HG03571 (cell line): Measurements from ENCODE around the gene CAMK2B.

Source experiments
- ATAC-seq: cut with Tn5 transposase; IDR thresholded peaks from one replicate; pipeline ENCODE4 v1.9.1; 2021; ENCODE audit not compliant: unreplicated experiment

Gene CAMK2B

DNA sequence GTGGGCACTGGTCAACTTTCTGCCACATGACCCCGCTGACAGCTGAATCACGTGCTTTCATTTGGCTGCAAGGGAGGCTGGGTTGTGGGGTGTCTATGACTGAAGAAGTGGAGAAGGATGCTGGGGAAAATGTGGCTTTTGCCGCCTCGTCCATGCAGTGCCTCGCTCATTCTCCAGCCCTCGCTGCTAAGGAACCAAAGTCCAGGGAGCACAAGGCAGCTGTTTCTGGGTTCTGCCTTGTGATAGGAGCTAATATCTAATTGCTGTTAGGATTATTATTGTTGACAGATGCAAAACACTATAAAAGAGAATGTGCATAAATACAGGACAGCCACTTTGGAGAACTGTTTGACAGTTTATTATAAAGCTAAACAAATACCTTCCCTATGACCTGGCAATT lies 4.9 kb upstream of the CAMK2B start:
- ATAC-seq: no peak

GRCh38 chr7:44329888-44330287 lies 4.5 kb upstream of the CAMK2B start:
- no peak for ATAC-seq

- no peak for ATAC-seq
Observed at GRCh38 chr7:44329081-44329480, 3.7 kb upstream of the CAMK2B start.

DNA sequence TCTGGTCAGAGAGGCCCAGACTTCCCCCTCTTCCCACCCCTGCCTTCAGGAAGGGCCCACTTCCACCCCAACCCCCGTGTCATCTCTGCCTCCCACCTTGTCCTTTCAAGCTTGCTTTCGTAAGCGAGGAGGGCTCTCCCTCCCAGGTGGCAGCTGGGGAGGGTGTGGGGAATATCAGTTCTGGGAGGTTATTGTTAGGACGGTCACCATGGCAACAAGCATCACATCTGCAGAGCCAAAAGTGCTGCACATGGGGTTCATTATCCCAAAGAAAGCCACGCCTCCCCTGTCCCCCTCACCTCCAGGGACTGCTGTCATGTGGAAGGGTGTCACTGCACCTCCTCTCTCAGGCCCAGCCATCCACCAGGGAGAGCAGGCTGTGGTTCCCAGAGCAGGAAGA lies 2.6 kb upstream of the CAMK2B start:
- no peak for ATAC-seq

- no peak for ATAC-seq
Observed at GRCh38 chr7:44326261-44327125, 1.1 kb upstream of the CAMK2B start.

DNA sequence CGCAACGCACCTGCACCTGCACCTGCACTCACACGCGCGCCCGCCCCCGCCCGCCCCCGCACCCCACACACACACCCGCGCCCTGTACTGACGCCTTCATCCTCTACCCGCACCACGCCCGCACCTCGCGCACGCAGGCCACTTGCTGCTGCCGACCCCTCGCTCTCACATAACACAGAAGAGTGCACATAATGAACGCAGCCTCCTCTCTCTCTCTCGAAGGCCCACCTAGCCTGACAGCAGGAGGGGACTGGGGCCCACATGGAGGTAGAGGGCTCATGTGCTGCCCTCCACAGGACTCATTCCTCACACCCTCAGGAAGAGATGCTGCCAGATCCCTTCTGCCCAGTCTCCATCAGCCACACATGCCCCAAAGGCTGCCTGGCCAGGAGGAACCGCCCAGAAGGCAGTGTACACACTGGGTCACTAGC lies 432 bp upstream of the CAMK2B start:
- no peak for ATAC-seq

- ATAC-seq: no peak
Observed at GRCh38 chr7:44324481-44325200, 753 bp downstream of the CAMK2B start.

- ATAC-seq: no peak
Observed at GRCh38 chr7:44324204-44324480, 1.3 kb downstream of the CAMK2B start.

- ATAC-seq: no peak
Observed at GRCh38 chr7:44323381-44324203, 1.8 kb downstream of the CAMK2B start.

GRCh38 chr7:44322631-44323363 lies 2.6 kb downstream of the CAMK2B start:
- ATAC-seq: no peak

GRCh38 chr7:44321796-44322195 lies 3.6 kb downstream of the CAMK2B start:
- ATAC-seq: no peak

GRCh38 chr7:44320794-44321371 lies 4.5 kb downstream of the CAMK2B start:
- ATAC-seq: no peak

- ATAC-seq: no peak
Observed at GRCh38 chr7:44320141-44320540, 5.3 kb downstream of the CAMK2B start.

GRCh38 chr7:44318332-44318731 lies 7.1 kb downstream of the CAMK2B start:
- no peak for ATAC-seq

- no peak for ATAC-seq
Observed at GRCh38 chr7:44315301-44315903, 10.0 kb downstream of the CAMK2B start.

DNA sequence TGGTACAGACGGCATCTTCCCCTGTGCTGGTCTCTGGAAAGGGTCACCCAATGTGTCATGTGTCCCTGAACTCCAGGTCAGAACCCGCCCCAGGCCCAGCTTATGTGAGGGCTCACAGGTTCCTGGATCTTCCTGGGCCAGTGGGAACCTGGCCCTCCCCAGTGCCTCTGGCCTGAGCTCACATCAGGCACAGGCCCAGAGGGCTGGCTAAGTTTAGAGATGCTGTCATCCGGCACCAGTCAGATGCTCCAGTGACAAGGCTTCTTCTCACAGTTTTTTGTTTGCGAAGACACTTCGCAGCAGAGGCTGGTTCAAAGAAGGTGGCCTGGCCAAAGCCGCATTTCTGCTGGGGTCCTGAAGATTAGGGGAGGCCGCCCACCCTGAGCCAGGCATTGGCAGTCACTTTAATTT lies 11.8 kb downstream of the CAMK2B start:
- no peak for ATAC-seq

- ATAC-seq: no peak
Observed at GRCh38 chr7:44313016-44313415, 12.4 kb downstream of the CAMK2B start.

- ATAC-seq: no peak
Observed at GRCh38 chr7:44311561-44312495, 13.6 kb downstream of the CAMK2B start.

DNA sequence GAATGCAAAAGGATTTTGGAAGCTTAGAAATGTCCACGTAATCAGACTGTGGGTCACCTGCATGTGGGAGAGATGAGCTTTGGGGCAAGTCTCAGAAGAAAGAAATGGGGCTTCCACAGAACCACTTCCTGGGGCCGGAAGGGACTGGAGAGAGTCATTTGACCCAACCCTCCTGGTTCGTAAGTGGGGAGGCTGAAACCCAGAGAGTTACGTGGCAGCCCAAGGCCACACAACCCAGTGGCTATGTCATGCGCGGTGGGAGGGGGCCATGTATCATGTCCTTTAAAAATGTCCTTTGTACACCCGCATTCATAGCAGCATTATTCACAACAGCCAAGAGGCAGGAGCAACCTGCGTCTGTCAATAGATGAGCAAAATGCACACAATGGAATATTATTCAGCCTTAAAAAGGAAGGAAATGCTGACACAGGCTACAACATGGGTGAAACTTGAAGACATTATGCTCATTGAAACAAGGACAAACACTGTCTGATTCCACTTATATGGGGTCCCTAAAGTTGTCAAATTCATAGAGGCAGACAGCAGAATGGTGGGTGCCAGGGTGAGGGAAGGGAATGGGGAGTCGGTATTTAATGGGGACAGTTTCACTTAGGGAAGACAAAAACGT lies 15.1 kb downstream of the CAMK2B start:
- no peak for ATAC-seq
